GM23248 (cell line): ENCODE measurements around the gene ITSN2. TPM values are rescaled to one million over a fixed set of nuclear protein-coding genes. Genes with fewer than 3 reads are reported as not detected.

Experiments
- DNase-seq: peaks from one replicate; pipeline ENCODE4 v3.0.0-alpha.2; 2015
- H2AFZ ChIP-seq: fragments of 200-600 bp; sonication (generic); 2 replicates; pipeline ENCODE4 v1.6.1; 2016; ENCODE audit warnings: antibody characterized with exemption
- H3F3A ChIP-seq: fragments of 200-600 bp; sonication (generic); 2 replicates; pipeline ENCODE4 v1.6.1; 2016; ENCODE audit warnings: mild to moderate bottlenecking, antibody characterized with exemption, mixed run types; ENCODE audit not compliant: insufficient read depth
- H3K27ac ChIP-seq: fragments of 200-600 bp; sonication (generic); 2 replicates; pipeline ENCODE4 v1.5.1; 2016; ENCODE audit warnings: mild to moderate bottlenecking
- H3K27me3 ChIP-seq: fragments of 200-600 bp; sonication (generic); replicated peaks from 2 replicates; pipeline ENCODE4 v1.6.1; 2016; ENCODE audit warnings: mild to moderate bottlenecking; ENCODE audit not compliant: insufficient read depth
- H3K36me3 ChIP-seq: fragments of 200-600 bp; sonication (generic); 2 replicates; pipeline ENCODE4 v1.6.1; 2016; ENCODE audit warnings: low read depth, mild to moderate bottlenecking
- H3K4me1 ChIP-seq: fragments of 200-600 bp; sonication (generic); 2 replicates; pipeline ENCODE4 v1.6.1; 2016; ENCODE audit warnings: mild to moderate bottlenecking; ENCODE audit not compliant: insufficient read depth
- H3K4me2 ChIP-seq: fragments of 200-600 bp; sonication (generic); one replicate; pipeline ENCODE4 v1.6.1; 2016; ENCODE audit warnings: mild to moderate bottlenecking; ENCODE audit not compliant: unreplicated experiment
- H3K4me3 ChIP-seq: fragments of 200-600 bp; sonication (generic); 2 replicates; pipeline ENCODE4 v1.5.1; 2016; ENCODE audit warnings: mild to moderate bottlenecking
- H3K79me2 ChIP-seq: fragments of 200-600 bp; sonication (generic); 2 replicates; pipeline ENCODE4 v1.6.1; 2016; ENCODE audit warnings: mild to moderate bottlenecking; ENCODE audit not compliant: insufficient read depth
- H3K9ac ChIP-seq: fragments of 200-600 bp; sonication (generic); 2 replicates; pipeline ENCODE4 v1.6.1; 2016; ENCODE audit warnings: mild to moderate bottlenecking
- H3K9me2 ChIP-seq: fragments of 200-600 bp; sonication (generic); 2 replicates; pipeline ENCODE4 v1.6.1; 2016; ENCODE audit warnings: mixed run types, mild to moderate bottlenecking, moderate library complexity; ENCODE audit not compliant: insufficient read depth
- H3K9me3 ChIP-seq: fragments of 200-600 bp; sonication (generic); one replicate; pipeline ENCODE4 v1.6.1; 2017; ENCODE audit warnings: low read depth
- H4K20me1 ChIP-seq: fragments of 200-600 bp; sonication (generic); 2 replicates; pipeline ENCODE4 v1.6.0; 2016; ENCODE audit not compliant: insufficient read depth
- EZH2 ChIP-seq: fragments of 200-600 bp; sonication (generic); IDR thresholded peaks from 2 replicates; pipeline ENCODE4 v1.6.1; 2018; ENCODE audit warnings: antibody characterized with exemption, mild to moderate bottlenecking; ENCODE audit not compliant: insufficient read depth, poor library complexity, severe bottlenecking
- EZH2phosphoT487 ChIP-seq: fragments of 200-600 bp; sonication (generic); IDR thresholded peaks from 2 replicates; pipeline ENCODE4 v1.6.1; 2018; ENCODE audit warnings: antibody characterized with exemption, moderate library complexity, mild to moderate bottlenecking, low read depth; ENCODE audit not compliant: insufficient read depth
- WGBS, 2 experiments: methylation state at CpG; one replicate each; pipeline ENCODE4 v1.1.6; 2015 to 2017; ENCODE audit warnings: low lambda C conversion rate in 2 of 2, low coverage in 1 of 2; ENCODE audit errors: missing lambda C conversion rate in 2 of 2; 5-methylcytosine and 5-hydroxymethylcytosine counted together
- in situ Hi-C: fragments of 300-500 bp; cut with MboI; formaldehyde crosslinking; loops from 2 replicates; pipeline ENCODE4 v1.15.0; 2020
- polyA plus RNA-seq: library from polyadenylated mRNA; unstranded; fragments of >200 nt; fragmentation: Nextera tagmentation; extraction: Ambion mirVana; gene quantifications from 2 replicates; pipeline ENCODE4 v1.2.1, GENCODE V29; 2016
- total RNA-seq: library from RNA; depleted of rRNA; stranded (reverse); fragments of >200 nt; shearing (Covaris generic); gene quantifications from 2 replicates; pipeline ENCODE4 v1.2.3, GENCODE V29; 2014

The ITSN2 gene
- total and polyA plus RNA-seq, 2 experiments from 2014 or later: 12.9 to 19.2 TPM

- Histone ChIP-seq H3K27ac (no peak overlapping the region), H3K9ac (no peak overlapping the region), H3K4me3 (no peak overlapping the region), H3K4me1 (no peaks in the 10 kb centered on the region), H3K4me2 (no peak overlapping the region), H3K79me2 (no peaks in the 10 kb centered on the region), H3F3A (no peaks in the 10 kb centered on the region), H3K36me3 (no peaks in the 10 kb centered on the region; the same call in 1 of the 2 replicates), H3K27me3 (no peaks in the 10 kb centered on the region), H3K9me3 (no peaks in the 10 kb centered on the region), H2AFZ (no peak overlapping the region), H4K20me1 (no peaks in the 10 kb centered on the region), H3K9me2 (no peaks in the 10 kb centered on the region)
- DNase-seq: no peak
- TF ChIP-seq EZH2 (no peak), EZH2phosphoT487 (no peak)
- in situ Hi-C loops: no loop called here
- WGBS, 2 experiments: 93 to 94% methylated on average over 2 of the region's 2 CpGs
Observed at GRCh38 chr2:24210106-24210455, 150.3 kb downstream of the ITSN2 start.

GRCh38 chr2:24209389-24210105, 150.8 kb downstream of the ITSN2 start:
- H3K36me3 ChIP-seq: no peaks in the 10 kb centered on the region; the same call in 1 of the 2 replicates
- no peak for DNase-seq
- TF ChIP-seq EZH2: no peak
- TF ChIP-seq EZH2phosphoT487: no peak
- no peaks in the 10 kb centered on the region for H3K79me2 ChIP-seq
- no peaks in the 10 kb centered on the region for H3K9me2 ChIP-seq
- H3K9me3 ChIP-seq: no peaks in the 10 kb centered on the region
- 89 to 91% methylated on average over 17 of the region's 17 CpGs for WGBS, 2 experiments
- in situ Hi-C loops: no loop called here
- H3K4me3 ChIP-seq: no peak overlapping the region
- no peaks in the 10 kb centered on the region for H3K4me1 ChIP-seq
- H3K27ac ChIP-seq: no peak overlapping the region
- no peaks in the 10 kb centered on the region for H4K20me1 ChIP-seq
- no peak overlapping the region for H3K4me2 ChIP-seq
- H2AFZ ChIP-seq: no peak overlapping the region
- no peak overlapping the region for H3K9ac ChIP-seq
- H3F3A ChIP-seq: no peaks in the 10 kb centered on the region
- H3K27me3 ChIP-seq: no peaks in the 10 kb centered on the region

GRCh38 chr2:24208490-24208889, 151.8 kb downstream of the ITSN2 start:
- Histone ChIP-seq H3K4me3 (no peak overlapping the region), H3K27ac (no peak overlapping the region), H3K9ac (no peak overlapping the region), H3K27me3 (no peaks in the 10 kb centered on the region), H3K9me2 (no peaks in the 10 kb centered on the region), H3K4me1 (no peaks in the 10 kb centered on the region), H3K36me3 (no peaks in the 10 kb centered on the region; the same call in 1 of the 2 replicates), H3F3A (no peaks in the 10 kb centered on the region), H3K79me2 (no peaks in the 10 kb centered on the region), H4K20me1 (no peaks in the 10 kb centered on the region), H3K4me2 (no peak overlapping the region), H2AFZ (no peak overlapping the region), H3K9me3 (no peaks in the 10 kb centered on the region)
- 94 to 95% methylated on average over 16 of the region's 16 CpGs for WGBS, 2 experiments
- in situ Hi-C loops: no loop called here
- TF ChIP-seq EZH2 (no peak), EZH2phosphoT487 (no peak)
- no peak for DNase-seq

GRCh38 chr2:24207359-24207758, 153.0 kb downstream of the ITSN2 start:
- TF ChIP-seq EZH2phosphoT487 (no peak), EZH2 (no peak)
- Histone ChIP-seq H4K20me1 (no peaks in the 10 kb centered on the region), H3F3A (no peaks in the 10 kb centered on the region), H3K4me3 (no peak overlapping the region), H3K4me1 (no peaks in the 10 kb centered on the region), H3K4me2 (no peak overlapping the region), H3K9me3 (no peaks in the 10 kb centered on the region), H3K27ac (no peak overlapping the region), H3K27me3 (no peaks in the 10 kb centered on the region), H3K9ac (no peak overlapping the region), H3K9me2 (no peaks in the 10 kb centered on the region), H3K36me3 (no peaks in the 10 kb centered on the region; the same call in 1 of the 2 replicates), H3K79me2 (no peaks in the 10 kb centered on the region), H2AFZ (no peak overlapping the region)
- WGBS, 2 experiments: 88 to 92% methylated on average over 9 to 11 of the region's 11 CpGs
- in situ Hi-C loops: no loop called here
- no peak for DNase-seq
